Measurements from ENCODE around the gene C10orf62. TPM values are rescaled to one million over a fixed set of nuclear protein-coding genes. Genes with fewer than 3 reads are reported as not detected.
"Not testable (repeated sequence)": the region's sequence is repeated elsewhere in the genome, so short reads cannot be mapped to it uniquely, and the experiment has no call there.

Gene C10orf62
- total RNA-seq, 4 donors from 2014 or later: 0.46 TPM; not detected in 3

DNA sequence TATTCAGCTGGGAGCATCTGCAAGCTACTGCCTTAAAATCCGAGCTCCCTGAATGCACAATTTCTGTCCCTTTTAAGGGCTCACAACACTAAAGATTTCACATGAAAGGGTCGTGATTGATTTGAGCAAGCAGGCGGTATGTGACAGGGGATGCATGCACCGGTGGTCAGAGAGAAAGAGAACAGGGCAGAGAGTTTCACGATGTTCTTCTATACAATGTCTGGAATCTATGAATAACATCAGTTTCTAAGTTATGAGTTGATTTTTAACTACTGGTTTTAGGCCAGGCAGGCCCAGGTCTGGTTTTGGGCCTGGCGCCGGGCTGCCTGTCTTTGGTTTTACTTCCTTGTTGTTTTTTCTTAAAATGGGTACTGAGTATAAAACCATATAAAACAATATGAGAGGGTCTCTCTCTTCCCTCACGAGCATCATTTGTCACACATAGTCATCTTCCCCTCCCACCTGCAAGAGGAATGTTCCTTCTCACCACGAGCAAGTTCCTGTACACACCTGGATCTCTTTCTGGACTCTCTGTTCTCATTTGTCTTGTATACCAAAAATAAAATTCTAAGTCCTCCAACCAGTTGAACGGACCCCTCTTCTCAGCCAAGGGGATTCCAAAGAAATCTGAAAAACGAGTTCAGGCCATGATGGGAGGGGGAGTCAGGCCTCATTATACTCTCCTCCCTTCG is 28.0 kb upstream of the C10orf62 start:
- H3K27me3 ChIP-seq; DNase-seq (ENCODE audit: extremely low spot score); H3K36me3 ChIP-seq; intact Hi-C loops (cut with DNase I); H3K9me3 ChIP-seq; H3K4me3 ChIP-seq; H3K4me1 ChIP-seq: not testable (repeated sequence)
- peak overlapping the region in 1 of 4 donors; percentile 25 for H3K27ac ChIP-seq (replicated peaks in 1 of 4)
- WGBS: 93% methylated on average over 12 of the region's 12 CpGs

- DNase-seq (ENCODE audit: extremely low spot score); H3K27me3 ChIP-seq; H3K4me1 ChIP-seq; intact Hi-C loops (cut with DNase I); H3K36me3 ChIP-seq; H3K4me3 ChIP-seq; H3K27ac ChIP-seq (replicated peaks in 1 of 4); H3K9me3 ChIP-seq: not testable (repeated sequence)
- 98% methylated on average over 5 of the region's 5 CpGs for WGBS
Observed at GRCh38 chr10:97562329-97562728, 27.2 kb upstream of the C10orf62 start.

- DNase-seq (ENCODE audit: extremely low spot score): no peak
- Histone ChIP-seq H3K27me3 (no peaks in the 10 kb centered on the region), H3K36me3 (peaks cover 4 to 6% (median 6%) of the 10 kb centered on the region in 4 donors), H3K4me3 (no peak overlapping the region), H3K9me3 (no peaks in the 10 kb centered on the region), H3K27ac (replicated peaks in 1 of 4) (no peak overlapping the region), H3K4me1 (no peaks in the 10 kb centered on the region)
- 93% methylated on average over 4 of the region's 4 CpGs for WGBS
- TF ChIP-seq EP300 (IDR thresholded peaks at IDR 0.05) (no peak), POLR2A (IDR thresholded peaks at IDR 0.05; ENCODE audit: low read depth) (no peak), POLR2AphosphoS5 (IDR thresholded peaks at IDR 0.05) (no peak)
- TF ChIP-seq, protein P1, sequence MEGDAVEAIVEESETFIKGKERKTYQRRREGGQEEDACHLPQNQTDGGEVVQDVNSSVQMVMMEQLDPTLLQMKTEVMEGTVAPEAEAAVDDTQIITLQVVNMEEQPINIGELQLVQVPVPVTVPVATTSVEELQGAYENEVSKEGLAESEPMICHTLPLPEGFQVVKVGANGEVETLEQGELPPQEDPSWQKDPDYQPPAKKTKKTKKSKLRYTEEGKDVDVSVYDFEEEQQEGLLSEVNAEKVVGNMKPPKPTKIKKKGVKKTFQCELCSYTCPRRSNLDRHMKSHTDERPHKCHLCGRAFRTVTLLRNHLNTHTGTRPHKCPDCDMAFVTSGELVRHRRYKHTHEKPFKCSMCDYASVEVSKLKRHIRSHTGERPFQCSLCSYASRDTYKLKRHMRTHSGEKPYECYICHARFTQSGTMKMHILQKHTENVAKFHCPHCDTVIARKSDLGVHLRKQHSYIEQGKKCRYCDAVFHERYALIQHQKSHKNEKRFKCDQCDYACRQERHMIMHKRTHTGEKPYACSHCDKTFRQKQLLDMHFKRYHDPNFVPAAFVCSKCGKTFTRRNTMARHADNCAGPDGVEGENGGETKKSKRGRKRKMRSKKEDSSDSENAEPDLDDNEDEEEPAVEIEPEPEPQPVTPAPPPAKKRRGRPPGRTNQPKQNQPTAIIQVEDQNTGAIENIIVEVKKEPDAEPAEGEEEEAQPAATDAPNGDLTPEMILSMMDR (IDR thresholded peaks at IDR 0.05): no peak
- intact Hi-C loops (cut with DNase I): no loop called here
Observed at GRCh38 chr10:97563337-97563736, 26.2 kb upstream of the C10orf62 start.

DNA sequence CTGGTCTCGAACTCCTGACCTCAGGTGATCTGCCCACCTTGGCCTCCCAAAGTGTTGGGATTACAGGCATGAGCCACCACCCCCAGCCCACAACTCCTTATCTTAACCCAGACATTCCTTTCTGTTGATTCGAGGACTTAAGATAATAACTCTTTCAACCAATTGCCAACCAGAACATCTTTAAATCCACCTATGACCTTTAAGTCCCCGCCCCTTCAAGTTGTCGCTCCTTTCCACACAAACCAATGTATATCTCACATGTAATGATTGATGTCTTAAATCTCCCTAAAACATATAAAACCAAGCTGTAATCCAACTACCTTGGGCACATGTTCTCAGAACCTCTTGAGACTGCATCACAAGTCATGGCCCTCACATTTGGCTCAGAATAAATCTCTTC is 24.7 kb upstream of the C10orf62 start:
- WGBS: 94% methylated on average over 4 of the region's 4 CpGs
- Histone ChIP-seq H3K27me3 (no peaks in the 10 kb centered on the region), H3K27ac (replicated peaks in 1 of 4) (no peak overlapping the region), H3K36me3 (peaks cover 5 to 21% (median 18%) of the 10 kb centered on the region in 4 donors), H3K9me3 (no peaks in the 10 kb centered on the region), H3K4me3 (no peak overlapping the region), H3K4me1 (no peaks in the 10 kb centered on the region)
- intact Hi-C loops (cut with DNase I): no loop called here
- DNase-seq (ENCODE audit: extremely low spot score): no peak
- TF ChIP-seq, protein P1 (IDR thresholded peaks at IDR 0.05): no peak
- TF ChIP-seq EP300 (IDR thresholded peaks at IDR 0.05): no peak
- no peak for TF ChIP-seq POLR2A (IDR thresholded peaks at IDR 0.05; ENCODE audit: low read depth)
- TF ChIP-seq POLR2AphosphoS5 (IDR thresholded peaks at IDR 0.05): no peak

DNA sequence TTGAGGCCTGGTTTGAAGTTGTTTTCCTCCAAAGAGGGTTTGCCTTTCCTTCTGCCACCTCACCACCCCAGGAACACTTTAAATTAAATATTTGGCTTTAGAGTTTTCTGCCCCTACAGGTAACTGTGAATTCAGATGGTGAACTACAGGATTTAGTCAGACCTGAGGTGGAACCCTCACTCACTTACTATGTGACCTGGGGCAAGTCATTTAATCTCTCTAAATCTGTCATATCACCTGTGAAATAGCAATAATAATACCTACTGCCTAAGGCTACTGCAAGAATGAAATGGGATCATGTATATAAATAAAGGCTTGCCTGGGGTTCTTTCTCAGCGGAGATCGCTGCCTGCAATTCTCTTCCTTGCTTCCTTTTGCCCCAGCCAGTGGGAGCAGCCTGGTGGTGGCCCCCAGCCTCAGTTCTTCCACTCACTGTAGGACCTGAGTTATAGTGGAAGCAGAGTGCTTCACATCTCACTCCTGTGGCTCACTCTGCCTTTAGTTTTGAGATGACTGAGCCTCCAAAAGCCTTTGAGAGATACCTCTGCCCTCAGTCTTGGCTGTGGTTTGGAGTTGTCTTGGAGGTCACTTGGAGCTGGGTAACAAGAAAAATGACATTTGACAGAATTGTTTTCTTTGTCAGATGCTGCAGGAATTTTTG is 23.1 kb upstream of the C10orf62 start:
- H3K27ac ChIP-seq (replicated peaks in 1 of 4): no peak overlapping the region
- TF ChIP-seq EP300 (IDR thresholded peaks at IDR 0.05) (no peak), POLR2AphosphoS5 (IDR thresholded peaks at IDR 0.05) (no peak), POLR2A (IDR thresholded peaks at IDR 0.05; ENCODE audit: low read depth) (no peak)
- TF ChIP-seq, protein P1 (IDR thresholded peaks at IDR 0.05): no peak
- no peak overlapping the region for H3K4me3 ChIP-seq
- H3K9me3 ChIP-seq: no peaks in the 10 kb centered on the region
- intact Hi-C loops (cut with DNase I): no loop called here
- H3K36me3 ChIP-seq: peaks cover 15 to 36% (median 33%) of the 10 kb centered on the region in 4 donors
- no peaks in the 10 kb centered on the region for H3K27me3 ChIP-seq
- WGBS: 100% methylated on average over 2 of the region's 2 CpGs
- DNase-seq (ENCODE audit: extremely low spot score): no peak
- H3K4me1 ChIP-seq: peaks cover 0 to 8% (median 0%) of the 10 kb centered on the region in 4 donors
